Measurements from ENCODE around the gene IL23R.

IL23R gene

GRCh38 chr1:67150931-67151330, 15.3 kb upstream of the IL23R start:
- no peak for DNase-seq

GRCh38 chr1:67158401-67158800, 7.9 kb upstream of the IL23R start:
- DNase-seq = no peak

GRCh38 chr1:67159233-67159632, 7.0 kb upstream of the IL23R start:
- DNase-seq = no peak

GRCh38 chr1:67162954-67163353, 3.3 kb upstream of the IL23R start:
- DNase-seq = no peak

GRCh38 chr1:67165468-67166041, 699 bp upstream of the IL23R start:
- no peak for DNase-seq

GRCh38 chr1:67169496-67169895, 3.2 kb downstream of the IL23R start:
- DNase-seq = no peak

- no peak for DNase-seq
Observed at GRCh38 chr1:67169932-67170331, 3.7 kb downstream of the IL23R start.

GRCh38 chr1:67170751-67171573, 4.7 kb downstream of the IL23R start:
- DNase-seq = no peak

GRCh38 chr1:67171574-67171955, 5.3 kb downstream of the IL23R start:
- DNase-seq = no peak

- no peak for DNase-seq
Observed at GRCh38 chr1:67171978-67172377, 5.7 kb downstream of the IL23R start.

- DNase-seq = no peak
Observed at GRCh38 chr1:67173988-67174387, 7.7 kb downstream of the IL23R start.

GRCh38 chr1:67174716-67175284, 8.5 kb downstream of the IL23R start:
- DNase-seq = no peak

- no peak for DNase-seq
Observed at GRCh38 chr1:67175530-67176087, 9.4 kb downstream of the IL23R start.

- DNase-seq = no peak
Observed at GRCh38 chr1:67184838-67185421, 18.7 kb downstream of the IL23R start.

GRCh38 chr1:67188137-67188536, 21.9 kb downstream of the IL23R start:
- DNase-seq = no peak

- no peak for DNase-seq
Observed at GRCh38 chr1:67189953-67190352, 23.7 kb downstream of the IL23R start.

- DNase-seq = no peak
Observed at GRCh38 chr1:67190410-67190809, 24.2 kb downstream of the IL23R start.

GRCh38 chr1:67190942-67191341, 24.7 kb downstream of the IL23R start:
- no peak for DNase-seq

GRCh38 chr1:67191668-67192520, 25.6 kb downstream of the IL23R start:
- DNase-seq = no peak

GRCh38 chr1:67192902-67193301, 26.6 kb downstream of the IL23R start:
- DNase-seq = no peak

- DNase-seq = no peak
Observed at GRCh38 chr1:67193704-67194103, 27.4 kb downstream of the IL23R start.

- DNase-seq = no peak
Observed at GRCh38 chr1:67194209-67194863, 28.1 kb downstream of the IL23R start.
